HG03457 (cell line): ENCODE data around the gene SLC39A7.

ENCODE experiments used
- ATAC-seq: cut with Tn5 transposase; IDR thresholded peaks from one replicate; pipeline ENCODE4 v1.9.1; 2021; ENCODE audit warnings: moderate number of reproducible peaks; ENCODE audit not compliant: unreplicated experiment

SLC39A7 gene

GRCh38 chr6:33189164-33189563, 11.5 kb upstream of the SLC39A7 start:
- no peak for ATAC-seq

GRCh38 chr6:33189625-33190448, 10.8 kb upstream of the SLC39A7 start:
- no peak for ATAC-seq

DNA sequence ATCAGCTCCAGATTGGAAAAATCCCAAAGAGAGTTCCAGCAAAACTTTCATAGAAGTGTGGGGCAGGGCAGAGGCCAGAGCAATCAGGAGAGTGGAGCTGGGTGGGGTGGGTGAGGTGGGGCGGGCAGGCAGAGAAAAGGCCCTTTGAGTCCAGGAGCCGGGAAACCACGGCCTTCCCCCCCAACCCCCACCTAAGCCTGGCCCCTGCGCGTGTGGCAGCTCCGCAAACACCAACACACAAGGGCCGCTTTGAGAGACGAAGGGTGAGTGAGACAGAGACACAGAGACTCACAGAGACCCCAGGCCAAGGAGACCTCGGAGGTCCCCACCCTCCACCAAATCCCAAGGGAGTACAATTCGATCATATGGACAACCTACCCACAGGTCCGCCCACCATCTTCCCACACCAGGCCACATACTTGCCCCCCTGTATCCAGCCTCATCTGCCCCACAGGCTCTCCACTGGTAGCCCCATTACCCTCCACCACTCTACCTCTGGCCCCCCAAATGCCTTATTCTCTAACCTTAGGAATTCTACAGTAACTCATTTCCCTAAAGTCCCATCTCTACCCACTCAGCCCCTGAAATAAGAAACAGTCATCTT, 10.1 kb upstream of the SLC39A7 start:
- ATAC-seq, result no peak

GRCh38 chr6:33191383-33192104, 9.1 kb upstream of the SLC39A7 start:
- ATAC-seq, result no peak

DNA sequence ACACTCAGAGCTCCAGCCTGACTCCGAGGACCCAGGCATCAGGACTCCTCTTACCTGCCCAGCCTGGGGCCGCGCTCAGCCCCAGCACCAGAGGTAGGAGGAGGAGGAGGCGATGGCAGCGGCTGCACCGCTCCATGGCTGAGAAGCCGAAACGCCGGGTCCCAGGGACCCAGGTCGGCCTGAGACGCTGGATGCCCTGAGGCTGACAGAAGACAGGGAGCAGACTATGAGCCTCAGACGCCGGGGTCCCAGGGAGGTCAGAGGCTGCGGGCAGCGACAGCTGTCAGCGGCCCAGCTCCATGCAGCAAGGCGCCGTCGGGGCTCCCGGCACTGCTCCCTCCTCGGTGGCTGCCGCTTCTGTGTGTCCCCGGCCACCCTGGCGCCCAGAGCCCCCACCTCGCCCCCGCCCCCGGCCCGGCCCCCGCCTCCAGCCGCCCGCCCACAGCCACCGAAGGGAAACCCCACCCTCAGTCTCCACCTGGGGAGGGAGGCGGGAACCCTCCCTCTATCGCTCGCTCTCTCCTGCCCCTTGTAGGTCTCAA, 8.5 kb upstream of the SLC39A7 start, which contains the start of gene COL11A2:
Gene COL11A2, minus strand, starts transcription at position 363 of the 542 bp plus-strand sequence. Its CDS starts 227 bp downstream, at position 136.
- no peak for ATAC-seq

GRCh38 chr6:33192671-33193602, 7.7 kb upstream of the SLC39A7 start:
- no peak for ATAC-seq

GRCh38 chr6:33193619-33194018, 7.0 kb upstream of the SLC39A7 start:
- ATAC-seq, result no peak

DNA sequence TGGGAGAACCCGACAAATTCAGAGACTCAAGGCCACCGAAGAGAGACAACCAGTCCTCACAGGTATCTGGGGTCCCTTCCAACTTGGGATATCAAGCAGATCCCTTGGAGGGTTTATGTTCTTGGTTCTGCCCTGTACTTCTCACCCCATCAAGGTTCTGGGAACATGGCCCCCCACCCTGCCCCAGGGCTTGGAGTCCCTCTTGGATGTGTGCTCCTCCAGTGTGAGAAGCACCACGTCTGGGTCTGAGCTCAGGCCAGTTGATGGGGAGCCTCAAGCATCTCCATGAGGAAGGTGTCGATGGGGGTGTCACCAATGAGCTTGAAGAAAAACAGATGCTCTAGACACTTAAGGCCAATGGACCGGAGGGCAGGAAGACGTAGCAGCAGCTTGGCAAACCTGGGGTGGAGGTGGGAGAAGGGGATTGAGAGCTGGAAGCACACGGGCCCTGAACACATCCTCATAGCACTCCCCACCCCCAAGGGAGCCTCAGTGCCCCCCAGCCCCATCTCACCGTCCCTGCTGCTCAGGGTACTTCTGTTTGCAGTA, 6.2 kb upstream of the SLC39A7 start:
- no peak for ATAC-seq

DNA sequence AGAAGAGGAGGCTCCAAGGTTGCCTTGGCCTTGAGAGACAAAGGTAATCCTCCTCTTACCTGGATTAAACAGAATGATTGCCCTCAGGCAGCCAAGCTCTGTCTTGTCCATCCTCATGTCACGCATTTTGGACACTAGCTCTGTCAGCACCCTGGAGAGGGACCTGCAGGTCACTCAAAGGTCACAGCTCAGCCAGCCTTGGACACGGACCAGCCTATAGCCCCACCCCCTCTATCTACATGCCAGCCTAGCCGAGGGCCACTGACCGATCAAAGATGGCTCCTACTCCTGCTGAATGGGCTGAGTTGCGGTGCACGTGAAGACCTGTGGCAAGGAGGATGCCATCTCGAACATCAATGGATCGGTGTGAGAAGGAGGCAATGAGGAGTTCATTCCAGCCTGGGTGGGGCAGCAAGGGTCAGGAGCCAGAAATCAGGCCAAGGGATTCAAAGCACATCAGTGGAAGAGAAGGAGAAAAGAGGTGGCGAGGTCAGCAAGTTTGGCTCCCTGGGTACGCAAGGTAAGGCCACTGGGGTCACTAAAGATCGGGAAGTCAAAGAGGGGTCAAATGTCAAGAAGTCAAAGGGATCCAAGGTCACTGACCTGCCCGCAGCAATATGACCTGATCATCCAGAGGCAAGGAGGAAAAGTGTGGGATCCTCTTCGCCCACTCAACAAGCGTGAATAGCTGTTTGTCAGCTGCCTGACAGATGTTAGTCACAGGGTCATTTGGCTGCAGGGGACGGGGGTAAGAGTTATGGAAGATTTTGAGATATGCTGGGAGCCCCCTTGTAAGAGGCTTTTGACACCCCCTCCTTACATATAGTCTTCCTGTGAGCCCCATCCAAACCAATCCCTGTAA, 5.1 kb upstream of the SLC39A7 start:
- ATAC-seq, result no peak

- ATAC-seq, result no peak
These were observed 3.1 kb upstream of the SLC39A7 start for GRCh38 chr6:33197431-33198048.

DNA sequence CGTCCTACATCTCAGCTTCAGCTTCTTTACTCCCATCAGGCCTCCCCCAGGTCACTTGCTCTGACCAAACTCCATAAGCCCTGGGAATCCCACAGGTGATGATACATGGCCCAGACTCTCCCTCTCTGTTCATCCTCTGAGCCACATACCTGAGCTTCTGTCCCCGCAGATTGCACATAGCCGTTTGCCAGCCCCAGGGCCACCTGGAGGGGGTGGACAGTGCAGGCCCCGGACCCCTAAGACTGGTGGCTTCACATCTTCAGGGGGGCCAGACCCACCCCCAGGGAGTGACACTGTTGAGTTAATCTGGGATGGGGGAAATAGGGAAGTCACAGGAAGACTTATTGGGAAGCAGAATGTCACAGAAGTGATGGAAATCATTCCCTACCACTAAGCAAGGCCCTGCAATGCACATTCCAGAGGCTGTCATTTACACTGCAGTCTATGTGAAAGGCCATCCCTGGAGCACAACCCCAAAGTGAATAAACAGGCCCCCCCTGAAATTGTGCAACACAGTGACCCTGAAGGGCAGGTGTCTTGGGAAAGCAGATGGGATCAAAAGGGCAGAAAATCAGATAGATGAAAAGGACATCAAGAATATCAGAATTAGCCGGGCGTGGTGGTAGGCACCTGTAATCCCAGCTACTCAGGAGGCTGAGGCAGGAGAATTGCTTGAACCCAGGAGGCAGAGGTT, 2.4 kb upstream of the SLC39A7 start:
- no peak for ATAC-seq

- no peak for ATAC-seq
These were observed 1.7 kb upstream of the SLC39A7 start for GRCh38 chr6:33198853-33199436.

- no peak for ATAC-seq
These were observed 914 bp upstream of the SLC39A7 start for GRCh38 chr6:33199687-33200218.

GRCh38 chr6:33201147-33201545, 479 bp downstream of the SLC39A7 start:
- no peak for ATAC-seq

DNA sequence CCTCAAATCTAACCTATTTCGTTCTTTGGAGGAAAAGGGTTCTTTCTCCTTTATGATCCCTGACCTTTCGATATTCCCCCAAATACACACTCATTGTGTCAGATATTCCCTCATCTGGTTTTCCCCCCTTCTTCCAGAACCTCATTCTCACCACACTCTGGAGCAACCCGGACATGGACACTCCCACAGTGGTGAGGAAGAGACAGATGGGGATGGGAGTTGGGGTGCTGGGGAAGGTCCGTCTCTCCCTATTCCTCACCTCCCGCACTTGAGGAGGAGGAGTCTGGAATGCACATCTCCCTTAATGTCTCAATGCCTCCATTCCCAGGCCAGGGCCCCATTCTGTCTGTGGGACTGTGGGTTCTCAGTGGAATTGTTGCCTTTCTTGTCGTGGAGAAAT, 1.3 kb downstream of the SLC39A7 start:
- ATAC-seq, result no peak

DNA sequence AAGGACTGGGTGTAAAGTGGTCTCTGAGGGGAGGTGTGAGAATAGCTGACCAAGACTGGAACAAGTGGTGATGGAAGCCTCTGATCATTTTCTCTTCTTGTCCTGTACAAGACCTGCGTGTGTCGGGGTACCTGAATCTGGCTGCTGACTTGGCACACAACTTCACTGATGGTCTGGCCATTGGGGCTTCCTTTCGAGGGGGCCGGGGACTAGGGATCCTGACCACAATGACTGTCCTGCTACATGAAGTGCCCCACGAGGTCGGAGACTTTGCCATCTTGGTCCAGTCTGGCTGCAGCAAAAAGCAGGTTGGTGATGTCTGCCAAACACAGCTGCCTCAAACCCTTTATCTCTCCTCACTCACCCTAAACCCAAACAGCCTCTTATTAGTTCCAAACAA, 2.1 kb downstream of the SLC39A7 start:
- no peak for ATAC-seq

GRCh38 chr6:33203443-33204164, 2.9 kb downstream of the SLC39A7 start:
- no peak for ATAC-seq
